Measurements from ENCODE around the gene SIN3A. TPM values are rescaled to one million over a fixed set of nuclear protein-coding genes. Genes with fewer than 3 reads are reported as not detected.

The SIN3A gene
- total and polyA plus RNA-seq, 2 experiments from 2014 or later, result 24.3 to 73.0 TPM

DNA sequence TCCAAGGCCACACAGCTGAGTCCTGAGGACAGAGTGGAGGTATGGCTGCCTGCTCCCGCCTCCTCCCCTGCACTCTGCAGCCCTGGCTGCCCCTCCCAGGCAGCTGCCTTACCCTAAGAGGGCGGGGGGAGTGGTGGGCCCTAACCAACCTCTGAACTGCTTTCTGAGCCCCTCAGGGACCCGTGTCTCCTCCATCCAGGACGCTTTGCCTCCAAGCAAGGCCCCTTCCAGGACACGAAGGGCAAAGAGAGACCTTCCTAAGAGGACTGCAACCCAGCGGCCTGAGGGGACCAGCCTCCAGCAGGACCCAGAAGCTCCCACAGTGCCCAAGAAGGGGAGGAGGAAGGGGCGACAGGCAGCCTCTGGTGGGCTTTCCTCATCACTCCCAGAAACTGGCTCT is 97.0 kb downstream of the SIN3A start (continued):
- TF ChIP-seq CREB1 (CRISPR knock-in tag; IDR thresholded peaks at IDR 0.05; ENCODE audit: low read depth), result no peak
- no peak for TF ChIP-seq POLR2AphosphoS5 (IDR thresholded peaks at IDR 0.05; ENCODE audit: low read depth)
- TF ChIP-seq ETS1 (IDR thresholded peaks at IDR 0.05), result no peak
- TF ChIP-seq ZNF114 (CRISPR knock-in tag; IDR thresholded peaks at IDR 0.05), result no peak

GRCh38 chr15:75353604-75354003 is 97.9 kb downstream of the SIN3A start:
- ATAC-seq (no peak), DNase-seq (ENCODE audit: low spot score) (no peak)
- Mint-ChIP-seq H3K27ac (no peak overlapping the region), H3K27me3 (ENCODE audit: insufficient read depth, low read depth, poor library complexity) (peaks cover 25% of the 10 kb centered on the region), H3K9me3 (no peaks in the 10 kb centered on the region), H3K36me3 (ENCODE audit: low read depth) (peaks cover 10% of the 10 kb centered on the region; the same call in 2 of the 3 replicates), H3K4me3 (no peak overlapping the region), H3K4me1 (peaks cover 2% of the 10 kb centered on the region; the same call in 1 of the 3 replicates)
- Histone ChIP-seq H3K4me1 (ENCODE audit: insufficient read depth) (no peaks in the 10 kb centered on the region; the same call in 1 of the 2 replicates), H2AFZ (no peak overlapping the region), H3K9me2 (ENCODE audit: insufficient read depth) (0 out of 2 replicates have a peak, but pooled peaks cover 5% of the 10 kb centered on the region), H3K36me3 (ENCODE audit: insufficient read depth) (no peaks in the 10 kb centered on the region), H3K27me3 (ENCODE audit: insufficient read depth) (peaks cover 18% of the 10 kb centered on the region), H3F3A (replicated peaks; ENCODE audit: low read depth) (no peaks in the 10 kb centered on the region), H4K20me1 (replicated peaks; ENCODE audit: insufficient read depth) (no peaks in the 10 kb centered on the region), H3K4me3 (no peak overlapping the region), H3K4me2 (no peak overlapping the region), H3K79me2 (replicated peaks; ENCODE audit: insufficient read depth) (no peaks in the 10 kb centered on the region), H3K27ac (ENCODE audit: low read depth) (no peak overlapping the region)
- TF ChIP-seq, protein P1, sequence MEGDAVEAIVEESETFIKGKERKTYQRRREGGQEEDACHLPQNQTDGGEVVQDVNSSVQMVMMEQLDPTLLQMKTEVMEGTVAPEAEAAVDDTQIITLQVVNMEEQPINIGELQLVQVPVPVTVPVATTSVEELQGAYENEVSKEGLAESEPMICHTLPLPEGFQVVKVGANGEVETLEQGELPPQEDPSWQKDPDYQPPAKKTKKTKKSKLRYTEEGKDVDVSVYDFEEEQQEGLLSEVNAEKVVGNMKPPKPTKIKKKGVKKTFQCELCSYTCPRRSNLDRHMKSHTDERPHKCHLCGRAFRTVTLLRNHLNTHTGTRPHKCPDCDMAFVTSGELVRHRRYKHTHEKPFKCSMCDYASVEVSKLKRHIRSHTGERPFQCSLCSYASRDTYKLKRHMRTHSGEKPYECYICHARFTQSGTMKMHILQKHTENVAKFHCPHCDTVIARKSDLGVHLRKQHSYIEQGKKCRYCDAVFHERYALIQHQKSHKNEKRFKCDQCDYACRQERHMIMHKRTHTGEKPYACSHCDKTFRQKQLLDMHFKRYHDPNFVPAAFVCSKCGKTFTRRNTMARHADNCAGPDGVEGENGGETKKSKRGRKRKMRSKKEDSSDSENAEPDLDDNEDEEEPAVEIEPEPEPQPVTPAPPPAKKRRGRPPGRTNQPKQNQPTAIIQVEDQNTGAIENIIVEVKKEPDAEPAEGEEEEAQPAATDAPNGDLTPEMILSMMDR (conservative IDR thresholded peaks at IDR 0.05; ENCODE audit: low read depth in 2 of 2), result no peak
- TF ChIP-seq ETS1 (IDR thresholded peaks at IDR 0.05) (no peak), STAT1 (IDR thresholded peaks at IDR 0.05; ENCODE audit: unreplicated experiment) (no peak), POLR2AphosphoS5 (IDR thresholded peaks at IDR 0.05; ENCODE audit: low read depth) (no peak; the same call in 1 of the 2 replicates), JUNB (IDR thresholded peaks at IDR 0.05; ENCODE audit: unreplicated experiment) (no peak)

GRCh38 chr15:75352186-75353080 is 99.1 kb downstream of the SIN3A start:
- Mint-ChIP-seq H3K9me3 (no peaks in the 10 kb centered on the region), H3K36me3 (ENCODE audit: low read depth) (peaks cover 5% of the 10 kb centered on the region; the same call in 1 of the 3 replicates), H3K27ac (no peak overlapping the region), H3K4me1 (peaks cover 4% of the 10 kb centered on the region; the same call in 1 of the 3 replicates), H3K27me3 (ENCODE audit: insufficient read depth, low read depth, poor library complexity) (peaks cover 28% of the 10 kb centered on the region), H3K4me3 (no peak overlapping the region)
- H3K27me3 ChIP-seq (ENCODE audit: insufficient read depth), result peaks cover 23% of the 10 kb centered on the region
- no peaks in the 10 kb centered on the region for H4K20me1 ChIP-seq (replicated peaks; ENCODE audit: insufficient read depth)
- H3K27ac ChIP-seq (ENCODE audit: low read depth), result no peak overlapping the region
- DNase-seq (ENCODE audit: low spot score), result no peak
- no peaks in the 10 kb centered on the region for H3K36me3 ChIP-seq (ENCODE audit: insufficient read depth)
- 0 out of 2 replicates have a peak, but pooled peaks cover 5% of the 10 kb centered on the region for H3K9me2 ChIP-seq (ENCODE audit: insufficient read depth)
- no peaks in the 10 kb centered on the region for H3K79me2 ChIP-seq (replicated peaks; ENCODE audit: insufficient read depth)
- no peak overlapping the region for H3K4me3 ChIP-seq
- H3K4me2 ChIP-seq, result no peak overlapping the region
- H2AFZ ChIP-seq, result no peak overlapping the region
- no peaks in the 10 kb centered on the region for H3F3A ChIP-seq (replicated peaks; ENCODE audit: low read depth)
- TF ChIP-seq ETS1 (IDR thresholded peaks at IDR 0.05), result no peak
- no peak for TF ChIP-seq ZNF331 (CRISPR knock-in tag; IDR thresholded peaks at IDR 0.05; ENCODE audit: low read depth)
- no peak for TF ChIP-seq STAT1 (IDR thresholded peaks at IDR 0.05; ENCODE audit: unreplicated experiment)
- TF ChIP-seq, protein P2, sequence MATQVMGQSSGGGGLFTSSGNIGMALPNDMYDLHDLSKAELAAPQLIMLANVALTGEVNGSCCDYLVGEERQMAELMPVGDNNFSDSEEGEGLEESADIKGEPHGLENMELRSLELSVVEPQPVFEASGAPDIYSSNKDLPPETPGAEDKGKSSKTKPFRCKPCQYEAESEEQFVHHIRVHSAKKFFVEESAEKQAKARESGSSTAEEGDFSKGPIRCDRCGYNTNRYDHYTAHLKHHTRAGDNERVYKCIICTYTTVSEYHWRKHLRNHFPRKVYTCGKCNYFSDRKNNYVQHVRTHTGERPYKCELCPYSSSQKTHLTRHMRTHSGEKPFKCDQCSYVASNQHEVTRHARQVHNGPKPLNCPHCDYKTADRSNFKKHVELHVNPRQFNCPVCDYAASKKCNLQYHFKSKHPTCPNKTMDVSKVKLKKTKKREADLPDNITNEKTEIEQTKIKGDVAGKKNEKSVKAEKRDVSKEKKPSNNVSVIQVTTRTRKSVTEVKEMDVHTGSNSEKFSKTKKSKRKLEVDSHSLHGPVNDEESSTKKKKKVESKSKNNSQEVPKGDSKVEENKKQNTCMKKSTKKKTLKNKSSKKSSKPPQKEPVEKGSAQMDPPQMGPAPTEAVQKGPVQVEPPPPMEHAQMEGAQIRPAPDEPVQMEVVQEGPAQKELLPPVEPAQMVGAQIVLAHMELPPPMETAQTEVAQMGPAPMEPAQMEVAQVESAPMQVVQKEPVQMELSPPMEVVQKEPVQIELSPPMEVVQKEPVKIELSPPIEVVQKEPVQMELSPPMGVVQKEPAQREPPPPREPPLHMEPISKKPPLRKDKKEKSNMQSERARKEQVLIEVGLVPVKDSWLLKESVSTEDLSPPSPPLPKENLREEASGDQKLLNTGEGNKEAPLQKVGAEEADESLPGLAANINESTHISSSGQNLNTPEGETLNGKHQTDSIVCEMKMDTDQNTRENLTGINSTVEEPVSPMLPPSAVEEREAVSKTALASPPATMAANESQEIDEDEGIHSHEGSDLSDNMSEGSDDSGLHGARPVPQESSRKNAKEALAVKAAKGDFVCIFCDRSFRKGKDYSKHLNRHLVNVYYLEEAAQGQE (IDR thresholded peaks at IDR 0.05; ENCODE audit: unreplicated experiment), result no peak
- TF ChIP-seq EZH2 (IDR thresholded peaks at IDR 0.05; ENCODE audit: low read depth, unreplicated experiment), result no peak
- no peak for TF ChIP-seq ZNF114 (CRISPR knock-in tag; IDR thresholded peaks at IDR 0.05)
- TF ChIP-seq POLR2AphosphoS5 (IDR thresholded peaks at IDR 0.05; ENCODE audit: low read depth), result no peak
- no peak for TF ChIP-seq CREB1 (CRISPR knock-in tag; IDR thresholded peaks at IDR 0.05; ENCODE audit: low read depth)
- no peak for ATAC-seq
- no peaks in the 10 kb centered on the region; the same call in 1 of the 2 replicates for H3K4me1 ChIP-seq (ENCODE audit: insufficient read depth)

Measured in GM23338 (cell line).